ENCODE measurements around the gene CD302. TPM values are rescaled to one million over a fixed set of nuclear protein-coding genes. Genes with fewer than 3 reads are reported as not detected.

The CD302 gene
- total RNA-seq, 1 experiment from 2014 or later: 0.68 TPM

- no peak overlapping the region for H4K5ac ChIP-seq (ENCODE audit: insufficient read length, low read depth, low read length)
- no peak for TF ChIP-seq CTCF (conservative IDR thresholded peaks at IDR 0.05)
- H3K79me1 ChIP-seq (ENCODE audit: insufficient read depth, low read depth, low read length, poor library complexity, severe bottlenecking): no peaks in the 10 kb centered on the region
- H2BK15ac ChIP-seq (ENCODE audit: low read depth, low read length): no peak overlapping the region
- H3K79me2 ChIP-seq (ENCODE audit: insufficient read depth, low read length): peaks cover 4% of the 10 kb centered on the region; the same call in 1 of the 2 replicates
- no peak overlapping the region for H3K14ac ChIP-seq (ENCODE audit: insufficient read depth, low read length)
- no peak overlapping the region for H3K23ac ChIP-seq (ENCODE audit: insufficient read length, low read depth, low read length)
- no peak overlapping the region for H3K9ac ChIP-seq (ENCODE audit: extremely low read depth, insufficient read length, low read length)
- H3K36me3 Mint-ChIP-seq (ENCODE audit: insufficient read depth in 1 of 3, low read depth in 3 of 3): peaks cover 23 to 65% (median 53%) of the 10 kb centered on the region in 3 experiments; a peak in 6 of 7 replicates
- H2AFZ ChIP-seq (ENCODE audit: low read length): no peak overlapping the region
- H3K4me3 Mint-ChIP-seq: no peak overlapping the region
- no peak overlapping the region for H2BK20ac ChIP-seq (ENCODE audit: low read depth, low read length, poor library complexity, severe bottlenecking)
- no peak overlapping the region for H3K18ac ChIP-seq (ENCODE audit: insufficient read length, low read depth, low read length)
- H3K4ac ChIP-seq (ENCODE audit: low read depth, low read length): no peak overlapping the region
- no peak overlapping the region for H3K27ac ChIP-seq (ENCODE audit: insufficient read length, low read depth, low read length)
- H3K56ac ChIP-seq (ENCODE audit: insufficient read length, low read depth, low read length): no peak overlapping the region
- H3K4me2 ChIP-seq (ENCODE audit: insufficient read depth, insufficient read length, low read length): no peak overlapping the region
- H2BK5ac ChIP-seq (ENCODE audit: insufficient read length, low read length): no peak overlapping the region
- no peaks in the 10 kb centered on the region for H3K27me3 ChIP-seq (ENCODE audit: insufficient read depth, low read length)
- H4K8ac ChIP-seq (replicated peaks; ENCODE audit: insufficient read length, low read depth, low read length): no peak overlapping the region
- H4K20me1 ChIP-seq (ENCODE audit: control insufficient read depth, insufficient read depth, insufficient read length): no peaks in the 10 kb centered on the region
- 0 out of 7 replicates have a peak overlapping the region, but pooled peaks of 1 of the 3 experiments have one; percentile 29 for H3K27ac Mint-ChIP-seq
- no peaks in the 10 kb centered on the region for H3K27me3 Mint-ChIP-seq (ENCODE audit: low read depth)
- H3K9me3 Mint-ChIP-seq: no peaks in the 10 kb centered on the region
- no peak overlapping the region for H4K91ac ChIP-seq (ENCODE audit: insufficient read length, low read depth, low read length)
- no peak overlapping the region for H2AK5ac ChIP-seq (ENCODE audit: insufficient read length, low read length)
- no peaks in the 10 kb centered on the region for H3K4me1 ChIP-seq (ENCODE audit: insufficient read depth, low read length)
- H2BK12ac ChIP-seq (ENCODE audit: insufficient read length, low read depth, low read length): no peak overlapping the region
- H3T11ph ChIP-seq (ENCODE audit: low read length): no peak overlapping the region
- H3K23me2 ChIP-seq (ENCODE audit: insufficient read length, low read depth, low read length, poor library complexity, severe bottlenecking): no peaks in the 10 kb centered on the region
- H2BK120ac ChIP-seq (ENCODE audit: low read depth, low read length, poor library complexity, severe bottlenecking): no peak overlapping the region
- H3K9me3 ChIP-seq (ENCODE audit: control insufficient read depth, low read depth, low read length): no peaks in the 10 kb centered on the region
- DNase-seq: no peak
- H3K4me1 Mint-ChIP-seq: no peaks in the 10 kb centered on the region
Measured at GRCh38 chr2:159760326-159760725, 37.7 kb downstream of the CD302 start.
